Activated naive CD4-positive, alpha-beta T cell treated with anti-CD3 and anti-CD28 coated beads, Interleukin-2, amount 50 U/mL, for 72 hours (primary cell): ENCODE measurements around the gene DPP6. TPM values are rescaled to one million over a fixed set of nuclear protein-coding genes. Genes with fewer than 3 reads are reported as not detected.

ENCODE experiments used
- ATAC-seq, 2 donors: fragments of 150-1000 bp; cut with Tn5 transposase; 2 replicates each; pipeline ENCODE4 v1.10.0; 2021; ENCODE audit warnings: mild to moderate bottlenecking in 2 of 2, moderate library complexity in 2 of 2
- DNase-seq, 2 donors: peaks; one replicate each; pipeline ENCODE4 v3.0.0; 2021 to 2022; ENCODE audit warnings: low spot score in 2 of 2
- H3K27ac Mint-ChIP-seq, 2 donors: one replicate each; pipeline ENCODE4 v1.8.0; 2022; ENCODE audit warnings: mild to moderate bottlenecking in 2 of 2, mixed read lengths in 2 of 2
- H3K36me3 Mint-ChIP-seq, 2 donors: one replicate each; pipeline ENCODE4 v1.8.0; 2022; ENCODE audit warnings: mixed read lengths in 2 of 2
- H3K9me3 Mint-ChIP-seq, 2 donors: one replicate each; pipeline ENCODE4 v1.8.0; 2022; ENCODE audit warnings: mixed read lengths in 2 of 2
- total RNA-seq, 2 donors: library from RNA; stranded (reverse); gene quantifications; one replicate each; pipeline ENCODE4 v1.2.3, GENCODE V29; 2022

The DPP6 gene
- total RNA-seq, 2 donors from 2014 or later: not detected

DNA sequence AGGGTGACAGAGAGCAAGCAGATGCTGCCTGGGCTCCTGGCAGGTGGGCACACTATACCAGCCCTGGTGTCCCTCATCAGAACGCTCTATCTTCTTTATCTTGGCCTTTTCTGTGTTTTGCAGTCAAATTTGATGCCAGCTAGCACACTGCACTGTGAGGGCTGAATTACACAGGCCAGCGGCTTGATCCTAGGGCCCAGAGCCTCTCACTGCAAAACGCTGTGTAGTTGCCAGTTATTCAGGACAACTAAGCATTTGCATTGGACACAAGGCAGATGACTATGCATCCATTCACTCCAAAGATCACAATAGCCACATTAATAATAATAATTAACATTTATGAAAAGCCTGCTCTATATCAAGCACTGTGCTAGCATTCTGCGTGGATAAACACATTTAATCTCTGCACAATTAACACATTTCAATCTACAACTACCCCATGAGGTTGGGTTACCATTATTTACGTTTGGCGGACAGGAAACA is 850.4 kb downstream of the DPP6 start:
- ATAC-seq (no peak), DNase-seq (no peak)
- Mint-ChIP-seq H3K9me3 (no peaks in the 10 kb centered on the region), H3K36me3 (no peaks in the 10 kb centered on the region), H3K27ac (no peak overlapping the region)

DNA sequence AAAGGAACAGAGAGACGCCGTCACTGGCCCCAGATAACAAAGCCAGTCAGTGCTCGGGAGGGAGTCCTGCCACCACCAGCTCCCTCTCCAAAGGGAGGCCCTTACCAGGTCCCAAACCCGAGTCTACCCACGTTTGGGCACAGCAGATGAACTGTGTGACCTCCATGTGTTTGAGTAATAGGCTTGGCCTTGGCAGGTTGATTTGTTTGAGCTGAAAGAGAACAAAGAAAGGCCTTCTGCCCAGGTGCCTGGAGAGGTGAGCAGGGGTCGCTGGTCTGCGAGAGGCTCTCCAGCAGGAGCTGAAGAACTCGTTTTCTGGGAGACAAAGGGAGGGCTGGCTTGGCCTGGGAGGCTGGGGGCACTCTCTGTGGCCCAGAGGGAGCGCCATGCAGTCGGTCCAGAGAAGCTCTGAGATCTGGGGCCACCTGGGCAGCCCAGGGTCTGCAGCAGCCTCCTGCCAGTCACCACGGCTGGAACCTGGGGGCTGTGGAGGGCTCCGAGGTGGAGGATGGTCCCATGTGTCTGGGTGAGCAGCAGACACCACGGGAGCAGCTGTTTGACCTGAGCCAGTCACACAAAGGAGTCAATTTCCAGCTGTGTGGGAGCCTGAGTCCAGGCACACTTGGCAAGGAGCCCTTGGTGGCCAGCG is 851.0 kb downstream of the DPP6 start:
- H3K27ac Mint-ChIP-seq: no peak overlapping the region

DNA sequence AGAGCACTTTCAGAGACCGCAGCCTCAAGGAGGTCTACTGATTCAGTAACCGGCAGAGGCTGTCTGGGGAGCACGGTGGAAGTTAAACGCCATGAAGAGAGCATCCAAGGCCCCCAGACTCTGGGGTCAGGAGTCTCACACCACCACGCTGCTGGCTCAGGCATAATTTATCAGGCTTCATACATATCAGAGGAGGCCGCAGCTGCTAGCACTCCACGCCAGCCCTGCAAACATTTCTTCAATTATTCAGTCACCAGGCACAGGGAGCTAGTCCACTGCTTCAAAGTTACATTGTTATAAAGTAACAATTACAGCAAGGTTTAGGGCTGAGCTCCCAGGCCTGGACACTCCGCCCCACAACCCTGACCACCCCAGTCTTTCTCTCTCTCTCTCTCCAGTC is 852.9 kb downstream of the DPP6 start:
- Mint-ChIP-seq H3K27ac (no peak overlapping the region), H3K36me3 (no peaks in the 10 kb centered on the region), H3K9me3 (no peaks in the 10 kb centered on the region)
- DNase-seq (no peak), ATAC-seq (no peak)

More for the DNA sequence above, 851.0 kb downstream of the DPP6 start:
- DNase-seq (no peak), ATAC-seq (no peak)
- no peaks in the 10 kb centered on the region for H3K36me3 Mint-ChIP-seq
- no peaks in the 10 kb centered on the region for H3K9me3 Mint-ChIP-seq

DNA sequence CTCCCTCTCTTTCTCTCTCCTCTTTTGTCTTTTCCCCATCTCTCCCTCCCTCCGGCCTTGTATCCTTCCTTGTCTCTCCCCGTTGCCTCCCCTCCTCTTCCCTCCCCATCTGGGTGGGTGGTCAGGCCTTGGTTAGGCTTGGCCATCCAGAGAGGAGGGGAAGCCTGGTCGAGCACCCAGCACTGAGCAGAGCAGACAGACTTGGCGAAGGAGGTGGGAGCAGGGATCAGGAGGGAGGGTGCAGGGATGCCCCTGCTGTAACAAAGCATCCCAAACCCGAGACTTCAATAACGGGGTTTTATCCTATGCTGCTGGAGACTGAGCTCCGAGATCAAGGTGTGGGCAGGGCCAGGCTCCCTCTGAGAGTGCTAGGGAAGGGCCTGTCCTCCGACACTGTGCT is 853.4 kb downstream of the DPP6 start:
- Mint-ChIP-seq H3K36me3 (no peaks in the 10 kb centered on the region), H3K27ac (no peak overlapping the region), H3K9me3 (no peaks in the 10 kb centered on the region)
- DNase-seq: peak in 1 of 2 donors; percentile 13
- no peak for ATAC-seq

DNA sequence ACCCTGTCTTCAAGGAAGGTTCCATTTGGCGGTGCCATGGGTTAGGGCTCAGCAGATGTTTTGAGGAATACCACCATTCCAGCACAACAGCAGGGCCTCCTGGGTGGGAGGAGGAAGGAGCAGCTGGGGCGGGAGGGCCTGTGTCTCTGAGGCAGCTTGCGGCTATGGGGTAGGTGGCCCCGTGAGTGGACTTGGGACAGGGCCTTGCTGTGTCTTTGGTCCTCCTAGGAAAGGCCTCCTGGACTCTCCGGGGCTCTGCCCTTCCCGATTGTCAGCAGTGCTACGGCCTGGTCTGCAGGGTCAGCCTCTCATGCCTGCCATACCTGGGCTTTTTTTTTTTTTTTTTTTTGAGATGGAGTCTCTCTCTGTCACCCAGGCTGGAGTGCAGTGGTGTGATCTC is 854.0 kb downstream of the DPP6 start:
- H3K27ac Mint-ChIP-seq: no peak overlapping the region
- no peaks in the 10 kb centered on the region for H3K9me3 Mint-ChIP-seq
- DNase-seq (peak in 1 of 2 donors; percentile 25), ATAC-seq (no peak)
- no peaks in the 10 kb centered on the region for H3K36me3 Mint-ChIP-seq

DNA sequence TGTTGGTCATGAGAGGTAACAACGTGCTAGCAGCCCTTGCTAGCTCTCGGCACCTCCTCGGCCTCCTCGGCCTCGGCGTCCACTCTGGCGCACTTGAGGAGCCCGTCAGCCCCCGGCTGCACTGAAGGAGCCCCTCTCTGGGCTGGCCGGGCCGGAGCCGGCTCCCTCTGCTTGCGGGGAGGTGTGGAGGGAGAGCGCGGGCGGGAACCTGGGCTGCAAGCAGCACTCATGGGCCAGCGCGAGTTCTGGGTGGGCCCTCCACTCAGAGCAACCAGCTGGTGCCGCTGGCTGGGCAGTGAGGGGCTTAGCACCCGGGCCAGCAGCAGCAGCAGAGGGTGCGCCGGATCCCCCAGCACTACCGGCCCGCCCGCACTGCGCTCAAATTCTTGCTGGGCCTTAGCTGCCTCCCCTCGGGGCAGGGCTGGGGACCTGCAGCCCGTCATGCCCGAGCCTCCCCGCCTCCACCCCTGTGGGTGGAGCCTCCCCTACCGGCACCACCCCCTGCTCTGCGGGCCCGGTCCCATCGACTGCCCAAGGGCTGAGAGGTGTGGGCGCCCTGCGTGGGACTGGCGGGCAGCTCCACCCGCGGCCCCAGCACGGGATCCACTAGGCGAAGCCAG is 854.6 kb downstream of the DPP6 start:
- no peak overlapping the region for H3K27ac Mint-ChIP-seq
- H3K36me3 Mint-ChIP-seq: no peaks in the 10 kb centered on the region
- H3K9me3 Mint-ChIP-seq: no peaks in the 10 kb centered on the region
- ATAC-seq (no peak), DNase-seq (peak in 1 of 2 donors; percentile 26)

DNA sequence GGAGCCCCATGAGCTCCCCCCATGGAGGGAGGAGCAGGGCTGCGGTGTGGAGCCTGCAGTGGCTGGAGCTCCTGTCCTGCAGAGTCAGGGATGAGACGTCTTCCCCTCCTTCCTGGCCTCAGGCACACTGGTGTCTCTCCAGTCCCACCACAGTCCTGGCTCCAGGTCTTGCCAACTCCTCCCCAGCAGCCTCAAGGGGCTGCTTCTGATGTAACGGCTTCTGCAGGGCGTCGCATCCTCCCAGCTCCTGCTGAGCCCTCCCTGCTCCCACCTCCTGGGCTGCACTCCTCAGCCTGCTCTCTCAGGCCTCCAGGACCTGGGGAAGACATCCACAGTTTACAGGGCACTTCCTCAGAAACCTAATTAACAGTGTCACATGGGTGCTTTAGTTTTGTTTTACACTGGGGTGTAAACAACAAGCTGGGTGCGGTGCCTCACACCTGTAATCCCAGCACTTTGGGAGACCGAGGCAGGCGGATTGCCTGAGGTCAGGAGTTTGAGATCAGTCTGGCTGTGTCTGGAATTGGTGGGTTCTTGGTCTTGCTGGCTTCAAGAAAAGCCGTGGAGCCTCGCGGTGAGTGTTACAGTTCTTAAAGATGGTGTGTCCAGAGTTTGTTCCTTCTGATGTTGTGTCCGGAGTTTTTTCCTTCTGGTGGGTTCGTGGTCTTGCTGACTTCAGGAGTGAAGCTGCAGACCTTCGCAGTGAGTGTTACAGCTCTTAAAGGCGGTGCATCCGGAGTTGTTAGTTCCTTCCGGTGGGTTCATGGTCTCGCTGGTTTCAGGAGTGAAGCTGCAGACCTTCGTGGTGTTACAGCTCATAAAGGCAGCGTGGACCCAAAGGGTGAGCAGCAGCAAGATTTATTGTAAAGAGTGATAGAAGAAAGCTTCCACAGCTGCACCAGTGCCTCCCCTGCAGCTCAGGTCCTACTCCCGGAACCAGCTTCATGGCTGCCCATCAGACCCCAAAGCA is 855.7 kb downstream of the DPP6 start:
- H3K9me3 Mint-ChIP-seq: no peaks in the 10 kb centered on the region
- ATAC-seq (no peak), DNase-seq (peak in 1 of 2 donors; percentile 33)
- H3K36me3 Mint-ChIP-seq: no peaks in the 10 kb centered on the region
- H3K27ac Mint-ChIP-seq: no peak overlapping the region

DNA sequence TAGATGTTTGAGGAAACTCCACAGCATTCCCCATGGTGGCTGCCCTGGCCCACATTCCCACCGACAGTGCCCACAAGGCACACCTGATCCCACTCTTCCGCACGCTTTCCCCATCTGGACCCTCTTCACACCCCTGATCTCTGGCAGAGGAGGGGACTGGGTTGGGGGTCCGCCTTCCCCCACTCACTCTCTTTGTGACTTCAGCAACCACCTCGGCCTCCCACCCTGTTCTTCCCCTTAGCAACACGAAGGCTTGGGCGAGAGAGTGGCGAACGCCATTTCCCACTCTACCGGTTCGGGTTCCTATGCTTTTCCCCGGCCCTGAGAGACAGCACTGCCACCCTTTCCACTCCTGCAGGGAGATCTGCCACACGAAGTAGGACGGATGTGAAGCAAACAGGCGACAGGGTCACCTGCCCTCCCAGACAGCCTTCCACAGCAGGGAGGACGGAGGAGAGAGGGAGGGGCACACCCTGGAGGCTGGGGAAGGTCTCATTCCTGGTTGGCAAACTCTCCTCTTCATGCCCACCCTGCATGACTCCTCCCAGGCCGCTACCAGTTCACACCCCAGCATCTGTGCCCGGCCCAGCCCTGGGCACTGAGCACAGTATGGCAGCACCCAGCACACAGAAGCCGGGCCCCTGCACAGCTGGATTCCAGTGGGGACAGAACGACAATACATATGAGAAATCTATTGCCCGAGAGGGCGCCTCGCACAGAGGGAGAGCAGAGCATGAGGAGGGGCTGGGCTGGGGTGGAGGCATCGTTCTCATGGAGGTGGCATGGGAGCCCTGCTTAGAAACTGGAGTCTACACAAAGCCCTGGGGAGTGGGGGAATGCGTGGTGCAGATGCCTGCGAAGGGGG is 857.3 kb downstream of the DPP6 start:
- Mint-ChIP-seq H3K9me3 (no peaks in the 10 kb centered on the region), H3K27ac (peak overlapping the region in 1 of 2 donors; percentile 82), H3K36me3 (no peaks in the 10 kb centered on the region)
- no peak for ATAC-seq
- DNase-seq: peak in 1 of 2 donors; percentile 33

DNA sequence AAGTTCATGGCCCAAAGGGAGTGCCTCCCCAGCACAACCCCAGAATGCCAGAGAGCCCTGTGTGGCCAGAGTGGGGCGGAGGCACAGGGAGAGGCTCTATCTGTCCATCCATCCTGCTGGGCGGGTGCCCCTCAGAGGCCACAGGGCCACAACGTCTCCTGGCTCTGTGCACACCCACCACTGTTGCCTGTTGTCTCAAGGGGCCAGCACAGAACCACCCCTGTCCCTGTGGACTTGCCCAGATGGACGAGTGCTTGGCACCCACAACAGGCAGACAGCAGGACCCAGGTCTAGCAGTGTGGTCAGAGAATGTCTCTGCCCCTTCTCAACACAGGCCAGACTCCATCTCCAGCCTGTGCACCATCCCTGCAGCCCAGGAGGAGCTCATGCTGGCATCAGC is 857.9 kb downstream of the DPP6 start:
- Mint-ChIP-seq H3K27ac (no peak overlapping the region), H3K36me3 (no peaks in the 10 kb centered on the region), H3K9me3 (no peaks in the 10 kb centered on the region)
- peak in 1 of 2 donors; percentile 37 for DNase-seq
- ATAC-seq: no peak

DNA sequence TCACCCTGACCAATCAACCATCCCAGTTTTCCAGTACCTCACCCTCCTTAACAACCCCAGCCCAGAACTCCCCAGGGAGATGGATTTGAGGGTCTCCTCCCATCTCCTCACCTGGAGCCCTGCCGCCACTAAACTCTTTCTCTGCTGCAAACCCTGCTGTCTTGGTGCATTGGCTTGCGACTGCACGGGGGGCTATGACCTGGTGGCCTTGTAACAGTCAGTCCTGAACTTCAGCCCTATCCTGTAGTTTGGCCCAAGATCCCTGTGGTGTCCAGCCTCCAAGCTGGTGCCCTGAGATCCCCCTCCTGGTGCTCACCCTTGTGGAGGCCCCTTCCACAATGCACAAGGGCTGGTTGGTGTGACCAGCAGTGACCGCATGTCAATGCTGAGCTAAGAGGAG is 858.8 kb downstream of the DPP6 start:
- no peak overlapping the region for H3K27ac Mint-ChIP-seq
- ATAC-seq (no peak), DNase-seq (peak in 1 of 2 donors; percentile 26)
- H3K36me3 Mint-ChIP-seq: no peaks in the 10 kb centered on the region
- no peaks in the 10 kb centered on the region for H3K9me3 Mint-ChIP-seq

DNA sequence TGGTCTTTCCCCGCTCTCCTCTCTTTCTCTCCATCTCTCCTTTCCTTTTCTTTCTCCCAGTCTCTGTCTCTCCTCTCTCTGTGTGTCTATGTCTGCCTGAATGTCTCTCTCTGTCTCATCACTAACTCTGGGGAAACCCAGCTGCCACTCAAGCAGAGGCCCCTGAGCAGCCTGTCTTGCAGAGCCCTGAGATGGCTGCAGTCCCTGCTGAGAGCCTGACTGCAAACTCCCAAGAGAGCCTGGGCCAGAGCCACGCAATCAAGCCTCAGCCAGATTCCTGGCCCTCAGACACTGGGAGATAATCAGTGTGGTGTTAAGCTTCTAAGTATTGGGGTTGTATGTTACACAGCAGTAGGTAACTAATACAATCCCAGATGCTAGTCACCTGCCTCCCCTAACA is 859.2 kb downstream of the DPP6 start:
- Mint-ChIP-seq H3K9me3 (no peaks in the 10 kb centered on the region), H3K27ac (no peak overlapping the region), H3K36me3 (no peaks in the 10 kb centered on the region)
- no peak for ATAC-seq
- DNase-seq: no peak

DNA sequence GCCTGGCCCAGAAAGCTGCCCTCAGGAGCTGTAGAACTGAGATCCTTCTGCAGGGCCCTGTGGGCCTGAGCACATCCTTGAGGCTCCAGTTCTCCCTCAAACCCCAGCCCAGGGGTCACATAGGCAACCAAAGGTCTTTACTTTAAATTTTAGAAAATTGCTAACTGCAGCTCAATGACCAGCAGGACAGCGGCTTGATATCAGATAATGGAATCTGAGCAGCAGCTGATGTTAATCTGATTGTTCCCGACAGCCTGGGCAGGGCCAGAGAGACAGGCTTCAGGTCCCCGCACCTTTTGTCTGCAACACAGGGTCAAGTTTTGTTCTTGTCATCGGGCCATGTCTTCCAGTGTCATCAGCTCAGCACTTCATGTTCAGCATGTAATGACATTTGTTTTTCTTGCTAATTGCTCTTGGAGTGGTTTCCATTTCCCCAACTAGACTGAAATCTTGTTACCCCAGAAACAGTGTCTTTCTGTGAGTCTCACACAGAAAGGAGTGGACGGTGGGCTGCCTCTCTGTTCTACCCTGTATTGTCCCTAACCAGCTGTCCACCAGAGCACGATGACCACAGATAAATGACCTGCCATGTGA is 859.8 kb downstream of the DPP6 start:
- no peaks in the 10 kb centered on the region for H3K9me3 Mint-ChIP-seq
- H3K36me3 Mint-ChIP-seq: no peaks in the 10 kb centered on the region
- DNase-seq (no peak), ATAC-seq (no peak)
- no peak overlapping the region for H3K27ac Mint-ChIP-seq

DNA sequence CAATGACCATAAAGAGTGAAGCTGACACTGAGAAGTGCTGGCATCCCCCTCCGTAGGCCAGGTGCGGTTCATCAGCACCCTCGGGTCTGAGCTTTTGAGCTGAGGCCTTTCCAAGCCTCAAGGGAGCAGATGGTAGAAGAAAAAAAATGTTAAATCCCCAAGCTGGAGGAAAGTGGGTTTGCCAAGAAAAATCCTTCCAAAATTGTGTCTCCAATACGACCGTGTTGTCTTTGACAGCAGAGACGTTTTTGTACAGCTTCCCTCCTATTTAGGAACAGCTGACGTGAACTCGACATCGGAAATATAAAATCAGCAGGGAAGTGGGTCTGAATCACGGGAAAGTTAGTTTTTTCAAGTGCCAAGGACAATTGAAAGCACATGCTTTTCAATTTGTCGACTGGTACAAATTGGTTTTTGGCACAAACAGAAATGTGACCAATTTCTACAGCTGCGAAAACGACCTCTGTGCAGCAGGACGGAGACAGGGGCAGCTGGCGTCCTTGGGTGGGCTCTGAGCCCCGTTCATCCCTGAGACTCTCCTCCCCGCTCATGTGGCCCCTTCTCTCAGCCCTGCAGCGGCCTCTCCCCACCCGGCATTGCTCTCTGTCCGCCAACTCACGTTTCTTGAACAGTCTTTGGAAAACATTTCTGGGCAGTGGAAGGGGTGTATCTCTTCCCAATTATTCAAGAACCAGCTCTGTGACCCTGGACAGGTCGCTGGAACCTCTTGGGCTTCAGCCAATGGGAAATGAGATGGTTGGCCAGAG is 860.9 kb downstream of the DPP6 start:
- ATAC-seq (no peak), DNase-seq (no peak)
- Mint-ChIP-seq H3K9me3 (no peaks in the 10 kb centered on the region), H3K27ac (no peak overlapping the region), H3K36me3 (no peaks in the 10 kb centered on the region)

DNA sequence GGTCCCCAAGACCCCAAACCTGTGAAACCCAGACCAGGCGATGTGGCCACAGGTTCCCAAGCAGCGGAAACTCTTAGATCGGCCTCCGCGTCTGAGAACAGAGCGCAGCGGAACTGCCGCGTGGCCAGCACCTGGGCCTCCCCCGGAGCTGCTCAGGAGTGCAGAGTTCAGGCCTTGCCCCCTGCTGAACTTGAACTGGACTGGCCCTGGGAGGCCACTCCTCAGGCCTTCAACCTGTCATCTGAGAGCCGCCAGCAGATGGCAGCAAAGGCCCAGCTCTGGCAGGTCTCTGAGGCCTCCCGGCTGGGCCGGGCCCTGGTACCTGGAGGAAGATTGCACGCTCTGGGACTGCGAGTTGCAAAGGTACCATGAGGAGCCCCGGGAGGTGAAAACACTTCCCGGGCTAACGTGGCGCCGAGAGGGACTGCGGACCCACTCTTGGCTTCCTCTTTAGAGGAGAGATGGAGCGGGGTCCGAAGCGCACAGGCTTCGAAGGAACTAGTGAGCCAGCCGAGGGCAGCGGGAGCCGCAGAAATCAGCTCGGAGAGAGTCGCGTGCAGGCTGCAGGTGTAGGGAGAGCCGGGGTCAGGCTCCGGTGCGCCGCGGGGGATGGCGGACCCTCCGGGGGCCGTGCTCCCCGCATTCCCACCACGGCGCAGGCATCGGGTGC is 861.6 kb downstream of the DPP6 start:
- H3K27ac Mint-ChIP-seq: peak overlapping the region in 1 of 2 donors; percentile 39
- no peaks in the 10 kb centered on the region for H3K9me3 Mint-ChIP-seq
- DNase-seq (peak; percentile 83 to 94), ATAC-seq (peak; percentile 97)
- no peaks in the 10 kb centered on the region for H3K36me3 Mint-ChIP-seq
